Measurements from ENCODE around the gene CKS2.
A peak's percentile ranks its signal among the peaks of the same experiment; 100 is the strongest.
"Not testable (repeated sequence)": the region's sequence is repeated elsewhere in the genome, so short reads cannot be mapped to it uniquely, and the experiment has no call there.

Gene CKS2

DNA sequence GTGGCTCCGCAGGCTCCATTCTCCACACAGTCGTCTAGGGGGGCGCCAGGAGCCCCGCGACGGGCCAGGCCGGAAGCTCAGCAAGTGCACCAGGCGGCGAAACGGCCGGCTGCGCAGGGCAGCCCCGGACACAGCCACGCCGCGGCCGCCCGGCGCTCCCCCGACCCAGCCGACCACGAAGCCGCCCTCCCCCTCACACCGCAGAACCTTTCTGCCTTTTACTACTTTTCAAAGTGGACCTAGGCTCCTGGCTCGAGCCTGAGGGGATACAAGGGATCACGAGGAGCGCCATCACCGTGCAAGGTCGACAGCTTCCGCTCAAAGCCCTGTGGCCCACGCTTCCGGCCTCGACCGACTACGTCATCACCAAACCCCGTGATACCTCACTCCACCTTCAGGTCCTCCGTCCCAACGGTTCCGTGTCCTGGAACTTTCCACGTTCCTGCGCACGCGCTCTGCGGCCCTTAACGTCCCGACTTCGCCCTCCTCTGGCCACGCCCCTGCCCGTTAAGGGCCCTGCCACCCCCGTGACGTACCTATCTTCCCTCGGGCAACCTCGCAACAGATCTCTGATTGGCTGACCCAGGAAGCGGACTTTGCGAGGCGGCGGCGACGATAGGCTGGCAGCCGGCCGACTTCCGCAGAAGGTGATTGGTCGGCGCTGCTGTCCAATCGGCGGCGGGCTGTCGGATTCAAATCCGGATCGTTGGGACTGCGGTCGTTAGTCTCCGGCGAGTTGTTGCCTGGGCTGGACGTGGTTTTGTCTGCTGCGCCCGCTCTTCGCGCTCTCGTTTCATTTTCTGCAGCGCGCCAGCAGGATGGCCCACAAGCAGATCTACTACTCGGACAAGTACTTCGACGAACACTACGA, at the start of gene CKS2:
CKS2 (plus strand) TSS at position 721 of the 871 bp plus-strand sequence; CDS start at position 819, 98 bp downstream.
- DNase-seq (ENCODE audit: low read depth, low spot score): peak; percentile 100

DNA sequence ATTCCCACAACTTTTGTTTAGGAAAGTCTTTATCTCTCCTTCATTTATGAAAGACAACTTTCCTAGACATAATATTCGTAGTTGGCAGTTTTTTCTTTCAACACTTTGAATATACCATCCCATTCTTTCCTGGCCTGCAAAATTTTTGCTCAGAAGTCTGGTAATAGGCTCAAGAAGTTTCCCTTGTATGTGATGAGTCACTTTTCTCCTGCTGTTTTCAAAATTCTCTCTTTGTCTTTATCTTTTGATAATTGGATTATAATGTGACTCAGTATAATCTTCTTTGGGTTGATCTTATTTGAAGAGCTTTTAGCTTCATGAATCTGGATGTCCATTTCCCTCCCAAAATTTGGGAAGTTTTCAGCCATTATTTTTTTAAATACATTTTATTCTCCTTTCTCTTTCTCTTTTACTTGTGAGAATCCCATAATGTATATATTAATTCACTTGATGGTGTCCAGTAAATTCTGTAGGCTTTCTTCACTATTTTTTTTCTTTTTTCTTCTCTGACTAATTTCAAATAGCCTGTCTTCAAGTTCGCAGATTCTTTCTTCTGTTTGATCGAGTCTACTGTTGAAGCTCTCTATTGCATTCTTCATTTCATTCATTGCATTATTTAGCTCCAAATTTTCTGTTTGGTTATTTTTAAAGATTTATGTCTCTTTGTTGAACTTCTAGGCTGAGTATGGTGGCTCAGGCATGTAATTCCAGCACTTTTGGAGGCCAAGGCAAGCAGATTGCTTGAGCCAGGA, 37.3 kb upstream of the CKS2 start:
- DNase-seq (ENCODE audit: low read depth, low spot score): no peak

DNA sequence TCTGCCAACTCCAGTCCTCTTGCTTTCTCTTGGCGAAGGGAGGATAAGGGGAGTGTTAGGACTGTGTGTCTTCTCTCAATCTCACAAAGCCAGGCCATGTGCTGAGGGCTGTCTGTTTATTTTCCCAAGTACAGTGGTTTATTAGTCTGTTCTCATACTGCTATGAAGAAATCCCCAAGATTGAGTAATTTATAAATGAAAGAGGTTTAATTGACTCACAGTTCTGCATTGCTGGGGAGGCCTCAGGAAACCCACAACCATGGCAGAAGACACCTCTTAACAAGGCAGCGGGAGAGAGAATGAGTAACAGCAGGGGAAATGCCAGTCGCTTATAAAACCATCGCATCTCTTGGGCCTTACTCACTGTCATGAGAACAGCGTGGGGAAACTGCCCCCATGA, 36.2 kb upstream of the CKS2 start:
- DNase-seq (ENCODE audit: low read depth, low spot score): no peak

DNA sequence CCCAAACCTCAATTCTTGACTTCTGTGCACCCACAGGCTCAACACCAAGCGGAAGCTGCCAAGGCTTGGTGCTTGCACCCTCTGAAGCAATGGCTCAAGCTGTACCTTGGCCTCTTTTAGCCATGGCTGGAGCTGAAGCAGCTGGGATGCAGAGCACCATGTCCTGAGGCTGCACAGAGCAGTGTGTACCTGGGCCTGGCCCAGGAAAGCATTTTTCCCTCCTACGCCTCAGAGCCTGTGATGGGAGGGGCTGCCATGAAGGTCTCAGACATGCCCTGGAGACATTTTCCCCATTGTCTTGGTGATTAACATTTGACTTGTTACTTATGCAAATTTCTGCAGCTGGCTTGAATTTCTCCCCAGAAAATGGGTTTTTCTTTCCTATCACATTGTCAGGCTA, 35.0 kb upstream of the CKS2 start:
- DNase-seq (ENCODE audit: low read depth, low spot score): not testable (repeated sequence)

DNA sequence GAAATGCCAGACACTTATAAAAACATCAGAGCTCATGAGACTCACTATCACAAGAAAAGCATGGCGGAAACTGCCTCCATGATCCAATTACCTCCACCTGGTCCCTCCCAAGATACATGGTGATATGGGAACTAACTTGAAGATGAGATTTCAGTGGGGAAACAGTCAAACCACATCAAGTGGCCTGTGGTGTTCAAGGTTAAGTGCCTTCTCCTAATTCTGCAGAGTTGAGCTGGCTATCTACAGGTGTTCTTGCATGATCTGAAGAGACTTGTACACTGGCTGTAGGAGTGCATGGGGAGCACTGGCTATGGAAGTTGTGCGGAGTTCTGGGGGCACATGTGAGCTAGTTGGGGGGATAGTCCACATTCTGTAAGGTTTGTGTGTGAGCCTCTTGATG, 34.0 kb upstream of the CKS2 start:
- DNase-seq (ENCODE audit: low read depth, low spot score): no peak

DNA sequence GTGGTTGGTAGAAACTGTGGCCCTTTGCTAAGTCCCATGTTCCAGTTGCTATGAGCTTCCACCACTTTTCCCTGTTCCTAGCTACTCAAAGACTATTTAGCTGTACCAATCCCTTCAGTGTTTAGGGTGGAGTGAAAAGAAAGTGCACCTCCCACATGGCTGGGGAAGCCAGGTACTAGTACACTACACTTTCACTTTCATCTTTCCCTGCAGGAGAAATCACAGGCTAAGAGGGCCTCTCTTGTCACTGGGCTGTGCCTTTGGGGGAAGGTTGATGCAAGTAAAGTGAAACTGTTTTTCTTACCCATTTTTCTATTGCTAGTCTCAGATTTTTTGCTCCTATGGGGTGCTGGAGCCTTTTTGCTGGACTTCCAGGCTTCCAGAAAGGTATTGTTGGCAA, 33.5 kb upstream of the CKS2 start:
- DNase-seq (ENCODE audit: low read depth, low spot score): no peak

DNA sequence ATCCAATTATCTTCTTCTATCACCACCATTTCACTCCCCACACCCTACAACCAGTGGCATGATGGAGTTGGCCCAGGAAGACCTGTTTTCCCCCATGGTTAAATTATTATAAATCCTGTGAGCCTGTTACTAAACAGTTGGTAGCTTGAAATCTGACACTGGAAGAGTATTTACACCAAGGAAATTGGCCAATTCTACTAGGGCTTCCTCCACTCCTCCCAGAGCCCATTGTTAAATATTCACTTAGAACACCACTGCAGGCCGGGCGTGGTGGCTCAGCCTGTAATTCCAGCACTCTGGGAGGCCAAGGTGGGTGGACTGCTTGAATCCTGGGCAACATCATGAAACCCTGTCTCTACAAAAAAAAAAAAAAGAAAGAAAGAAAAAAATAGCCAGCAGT, 32.4 kb upstream of the CKS2 start:
- no peak for DNase-seq (ENCODE audit: low read depth, low spot score)

DNA sequence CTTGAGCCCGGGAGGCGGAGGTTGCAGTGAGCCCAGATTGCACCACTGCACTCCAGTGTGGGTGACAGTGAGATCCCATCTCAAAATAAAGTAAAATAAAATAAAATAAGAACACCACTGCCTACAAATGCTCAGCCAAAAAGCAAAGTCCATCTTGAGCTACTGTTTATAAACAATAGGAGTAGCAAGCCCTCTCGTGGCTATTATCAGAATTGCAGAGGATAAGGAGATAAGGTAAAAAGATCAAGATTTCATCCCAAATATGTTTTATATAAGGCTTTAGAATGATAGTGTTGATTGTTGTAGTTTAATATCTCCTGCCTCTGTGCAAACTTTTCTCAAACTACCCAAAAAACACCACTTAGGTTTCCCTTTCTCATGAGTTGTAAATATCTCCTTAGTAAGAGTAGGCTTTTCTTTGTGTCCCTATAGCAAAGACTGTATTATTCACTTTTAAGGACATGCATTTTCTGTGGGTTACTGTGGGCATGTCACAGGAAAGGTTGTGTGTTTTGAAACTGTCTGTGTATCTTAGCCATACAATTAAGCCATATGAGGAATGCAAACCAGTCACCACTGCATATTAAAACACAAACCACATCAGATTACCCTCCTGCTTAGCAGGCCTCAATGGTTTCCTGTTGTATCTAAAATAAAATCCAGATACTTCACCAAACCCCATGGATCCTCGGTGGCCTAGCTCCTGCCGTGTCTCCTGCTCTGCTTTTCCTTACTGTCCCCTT, 31.8 kb upstream of the CKS2 start:
- DNase-seq (ENCODE audit: low read depth, low spot score): peak; percentile 39

DNA sequence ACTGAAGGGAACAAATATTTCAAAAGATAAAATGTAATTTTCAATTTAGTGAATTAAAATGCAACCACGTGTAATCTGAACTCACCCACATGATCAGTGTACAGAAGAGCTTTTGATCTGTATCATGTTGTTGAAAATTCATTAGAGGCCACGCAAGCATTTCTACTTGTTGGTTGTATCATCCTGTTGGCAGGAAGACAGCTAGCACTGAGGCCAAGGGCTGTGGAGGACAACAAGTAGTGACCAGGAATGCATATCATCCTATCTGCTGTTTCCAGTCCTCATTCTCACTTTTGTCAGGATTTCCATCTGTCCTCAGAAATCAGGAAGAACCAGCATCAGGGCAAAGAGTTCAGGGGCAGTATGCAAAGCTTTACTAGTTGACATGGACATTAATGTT, 29.9 kb upstream of the CKS2 start:
- no peak for DNase-seq (ENCODE audit: low read depth, low spot score)

DNA sequence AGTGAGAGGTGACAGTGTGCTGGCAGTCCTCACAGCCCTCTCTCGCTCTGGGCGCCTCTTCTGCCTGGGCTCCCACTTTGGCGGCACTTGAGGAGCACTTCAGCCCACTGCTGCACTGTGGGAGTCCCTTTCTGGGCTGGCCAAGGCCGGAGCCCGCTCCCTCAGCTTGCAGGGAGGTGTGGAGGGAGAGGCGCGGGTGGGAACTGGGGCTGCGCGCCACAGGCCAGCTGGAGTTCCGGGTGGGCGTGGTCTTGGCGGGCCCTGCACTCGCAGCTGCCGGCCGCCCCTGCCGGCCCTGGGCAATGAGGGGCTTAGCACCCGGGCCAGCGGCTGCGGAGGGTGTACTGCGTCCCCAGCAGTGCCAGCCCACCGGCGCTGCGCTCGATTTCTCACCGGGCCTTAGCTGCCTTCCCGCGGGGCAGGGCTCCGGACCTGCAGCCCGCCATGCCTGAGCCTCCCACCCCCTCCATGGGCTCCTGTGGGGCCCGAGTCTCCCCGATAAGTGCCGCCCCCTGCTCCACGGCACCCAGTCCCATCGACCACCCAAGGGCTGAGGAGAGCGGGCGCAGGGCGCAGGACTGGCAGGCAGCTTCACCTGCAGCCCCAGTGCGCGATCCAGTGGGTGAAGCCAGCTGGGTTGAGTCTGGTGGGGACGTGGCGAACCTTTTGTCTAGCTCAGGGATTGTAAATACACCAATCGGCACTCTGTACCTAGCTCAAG, 28.6 kb upstream of the CKS2 start:
- not testable (repeated sequence) for DNase-seq (ENCODE audit: low read depth, low spot score)

DNA sequence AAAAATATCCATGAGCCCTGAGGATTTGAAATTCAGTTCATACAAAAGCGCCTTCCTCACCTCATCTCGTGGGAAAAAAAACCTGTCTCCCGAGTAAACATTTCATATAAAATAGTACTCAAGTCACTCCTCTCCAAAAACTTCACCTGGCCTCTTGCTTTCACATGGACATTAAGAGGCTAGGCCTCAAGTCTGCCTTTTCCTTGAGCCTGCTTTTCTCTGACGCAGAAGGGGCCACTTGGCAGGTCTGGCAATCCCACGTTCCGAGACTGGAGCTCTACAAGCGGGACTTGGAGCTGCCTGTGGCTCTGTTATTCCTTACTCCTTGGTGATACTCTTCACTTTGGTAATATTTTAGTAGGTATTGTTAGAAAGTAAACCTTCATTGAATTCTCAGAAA, 26.9 kb upstream of the CKS2 start:
- DNase-seq (ENCODE audit: low read depth, low spot score): no peak

DNA sequence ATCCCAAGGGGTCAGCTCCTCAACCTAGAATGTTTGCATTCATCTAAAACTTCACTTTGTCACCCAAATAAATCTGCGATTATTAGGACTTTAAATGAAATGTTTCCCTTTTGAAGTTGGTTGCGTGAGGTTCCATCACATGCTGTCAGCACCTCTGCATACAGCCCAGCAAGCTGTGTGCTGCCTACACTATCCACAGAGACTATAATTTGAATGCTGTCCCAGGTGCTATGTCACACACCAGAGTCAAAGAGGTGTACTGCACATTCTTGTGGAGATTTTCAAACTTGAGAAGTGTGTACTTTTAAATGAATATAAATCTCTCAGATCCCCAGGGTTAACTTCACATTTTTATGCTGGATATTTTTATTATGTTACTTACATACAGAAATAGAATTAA, 19.3 kb upstream of the CKS2 start:
- no peak for DNase-seq (ENCODE audit: low read depth, low spot score)

DNA sequence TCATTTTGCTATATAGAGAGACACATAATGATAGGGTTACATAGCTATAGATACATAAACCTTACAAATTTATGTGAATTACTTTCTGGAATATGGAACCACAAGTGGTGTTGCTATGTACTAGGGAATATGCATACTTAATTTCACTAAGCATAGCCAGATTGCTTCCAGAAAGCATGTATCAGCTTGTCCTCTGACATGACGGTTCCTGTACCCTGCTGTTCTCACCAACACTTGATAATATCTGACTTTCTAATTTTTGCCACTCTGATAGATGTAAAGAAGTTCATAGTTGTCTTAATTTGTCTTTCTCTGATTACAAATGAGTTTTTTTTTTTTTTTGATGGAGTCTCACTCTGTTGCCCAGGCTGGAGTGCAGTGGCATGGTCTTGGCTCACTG, 18.0 kb upstream of the CKS2 start:
- DNase-seq (ENCODE audit: low read depth, low spot score): no peak

DNA sequence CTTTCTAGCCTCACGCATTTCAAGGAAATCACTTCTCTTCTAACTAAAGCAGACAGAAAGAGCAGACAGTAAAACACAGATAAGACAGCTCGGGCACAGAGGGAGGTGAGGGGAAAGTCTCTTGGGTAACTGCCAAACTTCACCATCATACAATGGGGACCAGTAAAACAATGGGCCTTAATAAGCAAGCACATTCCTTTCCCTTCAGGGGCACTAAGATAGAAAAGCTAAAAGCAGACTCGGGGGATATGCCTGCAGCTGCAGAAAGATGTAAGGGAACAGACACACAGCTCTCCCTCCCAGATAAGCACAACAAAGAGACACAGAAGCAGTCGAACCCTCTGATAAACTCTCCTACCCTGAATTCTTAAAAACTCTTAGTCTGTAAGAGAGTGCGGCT, 15.6 kb upstream of the CKS2 start:
- no peak for DNase-seq (ENCODE audit: low read depth, low spot score)

DNA sequence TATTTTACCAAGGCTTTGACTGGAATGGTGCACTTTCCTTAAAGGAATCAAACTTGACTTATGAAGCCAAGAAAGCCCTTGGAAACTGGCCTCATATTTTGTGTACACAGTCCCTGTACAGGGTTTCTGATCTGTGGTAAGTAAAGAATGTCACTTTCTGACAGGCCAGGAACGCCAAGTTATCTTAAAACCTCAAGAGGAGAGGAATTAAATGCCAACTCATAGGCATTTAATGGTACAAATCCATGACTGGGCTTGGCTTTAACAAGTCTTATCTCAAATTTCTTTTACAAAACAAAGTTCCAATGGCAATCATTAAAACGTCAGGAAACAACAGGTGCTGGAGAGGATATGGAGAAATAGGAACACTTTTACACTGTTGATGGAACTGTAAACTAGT, 9.0 kb upstream of the CKS2 start:
- not testable (repeated sequence) for DNase-seq (ENCODE audit: low read depth, low spot score)

DNA sequence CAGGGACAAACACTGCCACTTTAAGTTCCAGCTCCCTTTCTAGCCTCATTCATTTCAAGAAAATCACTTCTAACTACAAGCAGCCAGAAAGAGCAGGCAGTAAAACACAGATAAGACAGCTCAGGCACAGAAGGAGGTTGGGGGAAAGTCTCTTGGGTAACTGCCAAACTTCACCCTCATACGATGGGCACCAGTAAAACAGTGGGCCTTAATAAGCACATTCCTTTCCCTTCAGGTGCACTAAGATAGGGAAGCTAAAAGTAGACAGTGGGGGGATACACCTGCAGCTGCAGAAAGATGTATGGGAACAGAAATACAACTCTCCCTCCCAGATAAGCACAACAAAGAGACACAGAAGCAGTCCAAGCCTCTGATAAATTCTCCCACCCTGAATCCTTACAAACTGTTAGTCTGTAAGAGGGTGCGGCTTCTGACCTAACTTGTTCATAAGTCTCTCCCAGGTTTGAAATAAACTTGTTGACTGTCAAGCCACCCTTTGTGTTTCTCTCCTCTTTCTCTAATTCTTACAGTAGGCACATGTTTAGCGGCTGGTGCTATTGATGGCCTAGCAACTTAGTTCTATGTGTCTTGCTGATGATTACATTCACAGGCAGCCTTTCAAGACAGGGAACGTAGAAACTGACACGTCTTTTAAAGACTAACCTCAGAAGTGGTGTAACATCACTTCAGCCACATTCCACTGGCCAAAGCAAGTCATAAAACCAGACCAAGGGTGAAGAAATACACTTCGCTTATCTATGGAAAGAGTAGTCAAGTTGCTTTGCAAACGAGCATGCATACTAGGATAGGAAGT, 6.8 kb upstream of the CKS2 start:
- no peak for DNase-seq (ENCODE audit: low read depth, low spot score)

DNA sequence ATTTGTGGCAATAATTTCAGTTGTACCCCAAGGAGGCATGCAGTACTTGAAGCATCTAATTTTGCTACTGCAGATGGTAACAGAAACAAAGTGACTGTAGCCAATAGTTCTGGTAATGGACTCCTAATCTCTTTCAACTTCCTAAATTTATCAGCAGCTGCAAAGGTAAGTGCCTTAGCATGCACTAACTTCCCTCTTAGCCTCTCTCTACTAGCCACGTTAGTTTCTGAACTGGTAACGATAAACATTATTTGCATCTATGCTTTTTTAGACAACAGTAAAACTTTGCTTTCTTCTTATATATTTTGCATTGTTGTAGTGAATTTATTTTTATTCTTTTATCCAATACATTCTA, 6.2 kb upstream of the CKS2 start:
- DNase-seq (ENCODE audit: low read depth, low spot score): no peak

DNA sequence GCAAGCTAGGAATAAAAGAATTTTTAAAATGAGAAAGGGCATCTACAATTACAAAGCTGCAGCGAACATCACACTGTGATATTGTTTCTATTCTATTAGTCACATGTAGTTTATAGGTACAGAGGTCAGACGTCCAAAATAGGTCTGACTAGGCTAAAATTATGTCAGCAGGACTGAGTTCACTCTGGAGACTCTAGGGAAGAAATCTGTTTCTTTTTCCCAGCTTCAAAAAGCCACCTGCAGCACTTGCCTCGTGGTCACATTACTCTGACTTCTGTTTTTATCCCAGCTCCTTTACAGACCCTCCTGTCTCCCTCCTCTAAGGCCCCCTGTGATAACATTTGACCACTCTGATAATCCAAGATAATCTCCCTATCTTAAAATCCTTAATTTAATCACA, 5.1 kb upstream of the CKS2 start:
- no peak for DNase-seq (ENCODE audit: low read depth, low spot score)

DNA sequence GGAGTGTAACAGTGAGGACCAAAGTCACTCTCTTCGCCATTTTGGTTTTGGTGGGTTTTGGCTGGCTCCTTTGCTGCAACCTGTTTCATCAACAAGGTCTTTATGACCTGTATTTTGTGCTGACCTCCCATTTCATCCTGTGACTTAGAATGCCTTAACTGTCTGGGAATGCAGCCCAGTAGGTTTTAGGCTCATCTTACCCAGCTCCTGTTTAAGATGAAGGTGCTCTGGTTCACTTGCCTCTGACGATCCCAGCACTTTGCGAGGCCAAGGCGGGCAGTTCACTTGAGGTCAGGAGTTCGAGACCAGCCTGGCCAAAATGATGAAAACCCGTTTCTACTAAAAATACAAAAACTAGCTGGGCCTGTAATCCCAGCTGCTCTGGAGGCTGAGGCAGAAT, 1.8 kb upstream of the CKS2 start:
- DNase-seq (ENCODE audit: low read depth, low spot score): no peak

DNA sequence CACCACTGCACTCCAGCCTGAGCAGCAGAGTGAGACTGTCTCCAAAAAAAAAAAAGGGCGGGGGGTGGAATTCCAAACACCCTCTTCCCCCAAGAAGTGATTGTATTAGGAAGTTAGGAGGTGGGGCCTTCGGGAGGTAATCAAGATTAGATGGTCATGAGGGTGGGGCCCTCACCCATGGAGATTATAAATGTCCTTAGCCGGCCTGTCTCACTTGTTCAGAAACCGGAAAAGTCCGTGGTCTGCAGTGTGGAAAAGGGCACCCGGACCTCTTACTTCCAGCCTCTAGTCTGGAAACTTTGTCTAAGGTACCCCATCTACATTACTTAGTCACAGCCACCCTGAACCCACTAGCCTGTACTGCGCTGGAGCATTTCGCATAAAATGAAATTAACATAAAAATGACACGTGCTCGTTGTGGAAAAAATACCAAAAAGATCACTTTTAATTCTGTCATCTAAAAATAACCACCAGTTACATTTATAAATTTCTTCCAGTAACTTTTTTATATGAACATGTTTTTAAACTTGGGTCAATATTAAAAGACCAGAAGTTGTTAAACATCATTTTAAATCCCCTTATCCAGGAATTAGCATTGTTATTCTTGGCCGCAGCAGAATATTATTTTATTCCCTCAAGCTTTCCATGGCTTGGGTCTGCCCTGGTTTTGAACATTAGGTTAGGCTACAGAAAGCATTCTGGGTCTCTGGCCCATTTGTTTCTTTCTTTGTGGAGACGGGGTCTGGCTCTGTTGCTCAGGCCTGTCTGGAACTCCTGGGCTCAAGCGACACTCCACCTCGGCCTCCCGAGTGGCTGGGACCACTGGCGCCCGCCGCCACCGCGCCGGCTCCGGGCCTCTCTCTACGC, 1.2 kb upstream of the CKS2 start:
- DNase-seq (ENCODE audit: low read depth, low spot score): no peak
